GM23338 (cell line): ENCODE data around the gene CEP43. TPM values are rescaled to one million over a fixed set of nuclear protein-coding genes. Genes with fewer than 3 reads are reported as not detected.
A peak's percentile ranks its signal among the peaks of the same experiment; 100 is the strongest.

Source experiments
- ATAC-seq: fragments of 200-7000 bp; cut with Tn5 transposase; 3 replicates; pipeline ENCODE4 v1.9.1; 2020
- DNase-seq: peaks from one replicate; pipeline ENCODE4 v3.0.0-alpha.2; 2015; ENCODE audit warnings: low spot score
- H2AFZ ChIP-seq: fragments of 200-600 bp; sonication (generic); 2 replicates; pipeline ENCODE4 v1.8.0; 2016; ENCODE audit warnings: antibody characterized with exemption, mild to moderate bottlenecking, moderate library complexity
- H3F3A ChIP-seq: fragments of 200-600 bp; sonication (generic); replicated peaks from 2 replicates; pipeline ENCODE4 v1.8.0; 2017; ENCODE audit warnings: antibody characterized with exemption, mixed run types, low read depth
- H3K27ac ChIP-seq: fragments of 200-600 bp; sonication (generic); 2 replicates; pipeline ENCODE4 v1.6.1; 2016; ENCODE audit warnings: low read depth
- H3K27me3 ChIP-seq: fragments of 200-600 bp; sonication (generic); 2 replicates; pipeline ENCODE4 v1.8.0; 2016; ENCODE audit warnings: mild to moderate bottlenecking, mixed run types, moderate library complexity; ENCODE audit not compliant: insufficient read depth
- H3K36me3 ChIP-seq: fragments of 200-600 bp; sonication (generic); 2 replicates; pipeline ENCODE4 v1.8.0; 2016; ENCODE audit warnings: mild to moderate bottlenecking; ENCODE audit not compliant: insufficient read depth
- H3K4me1 ChIP-seq: fragments of 200-600 bp; sonication (generic); 2 replicates; pipeline ENCODE4 v1.8.0; 2016; ENCODE audit warnings: mild to moderate bottlenecking, moderate library complexity; ENCODE audit not compliant: insufficient read depth
- H3K4me2 ChIP-seq: fragments of 200-600 bp; sonication (generic); 2 replicates; pipeline ENCODE4 v1.7.1; 2017; ENCODE audit warnings: mixed run types
- H3K4me3 ChIP-seq: fragments of 200-600 bp; sonication (generic); 2 replicates; pipeline ENCODE4 v1.6.1; 2016; ENCODE audit warnings: mixed run types
- H3K79me2 ChIP-seq: fragments of 200-600 bp; sonication (generic); replicated peaks from 2 replicates; pipeline ENCODE4 v1.8.0; 2017; ENCODE audit warnings: mild to moderate bottlenecking; ENCODE audit not compliant: insufficient read depth
- H3K9me2 ChIP-seq: fragments of 200-600 bp; sonication (generic); 2 replicates; pipeline ENCODE4 v1.8.0; 2017; ENCODE audit not compliant: insufficient read depth
- H4K20me1 ChIP-seq: fragments of 200-600 bp; sonication (generic); replicated peaks from 2 replicates; pipeline ENCODE4 v1.8.0; 2017; ENCODE audit warnings: mild to moderate bottlenecking; ENCODE audit not compliant: insufficient read depth
- H3K27ac Mint-ChIP-seq: 2 replicates; pipeline ENCODE4 v1.8.0; 2020; ENCODE audit warnings: inconsistent platforms, mild to moderate bottlenecking, moderate library complexity, mixed read lengths
- H3K27me3 Mint-ChIP-seq: 3 replicates; pipeline ENCODE4 v1.8.0; 2022; ENCODE audit warnings: low read depth, mild to moderate bottlenecking, moderate library complexity, mixed read lengths, inconsistent platforms; ENCODE audit not compliant: insufficient read depth, poor library complexity
- H3K36me3 Mint-ChIP-seq: 3 replicates; pipeline ENCODE4 v1.8.0; 2021; ENCODE audit warnings: low read depth, mild to moderate bottlenecking, inconsistent platforms, moderate library complexity, mixed read lengths
- H3K4me1 Mint-ChIP-seq: 3 replicates; pipeline ENCODE4 v1.8.0; 2020; ENCODE audit warnings: mild to moderate bottlenecking, inconsistent platforms, mixed read lengths
- H3K4me3 Mint-ChIP-seq: 3 replicates; pipeline ENCODE4 v1.8.0; 2021; ENCODE audit warnings: moderate library complexity, mild to moderate bottlenecking, inconsistent platforms, mixed read lengths
- H3K9me3 Mint-ChIP-seq: 3 replicates; pipeline ENCODE4 v1.8.0; 2020; ENCODE audit warnings: moderate library complexity, mild to moderate bottlenecking, inconsistent platforms, mixed read lengths
- CREB1 ChIP-seq: fragments of 250-450 bp; sonication (Bioruptor Pico); IDR thresholded peaks from 2 replicates; pipeline ENCODE4 v1.5.0; 2020; ENCODE audit warnings: low read depth, mild to moderate bottlenecking, moderate library complexity
- EZH2 ChIP-seq: fragments of 200-600 bp; sonication (generic); IDR thresholded peaks from one replicate; pipeline ENCODE4 v1.8.0; 2017; ENCODE audit warnings: antibody characterized with exemption, mild to moderate bottlenecking, low read depth; ENCODE audit not compliant: unreplicated experiment
- EZH2phosphoT487 ChIP-seq: fragments of 200-600 bp; sonication (generic); IDR thresholded peaks from one replicate; pipeline ENCODE4 v1.8.1; 2018; ENCODE audit warnings: antibody characterized with exemption; ENCODE audit not compliant: unreplicated experiment
- NANOG ChIP-seq: IDR thresholded peaks from 2 replicates; pipeline ENCODE4 v1.6.1; 2016; ENCODE audit warnings: antibody characterized with exemption, borderline replicate concordance
- POLR2AphosphoS5 ChIP-seq: IDR thresholded peaks from 2 replicates; pipeline ENCODE4 v1.6.1; 2016; ENCODE audit warnings: antibody characterized with exemption, low read depth
- ZNF331 ChIP-seq: fragments of 250-450 bp; sonication (Bioruptor Pico); IDR thresholded peaks from 2 replicates; pipeline ENCODE4 v1.5.0; 2020; ENCODE audit warnings: low read depth, mild to moderate bottlenecking, moderate library complexity
- polyA plus RNA-seq: library from polyadenylated mRNA; unstranded; fragments of >200 nt; fragmentation: Nextera tagmentation; extraction: Ambion mirVana; gene quantifications from 2 replicates; pipeline ENCODE4 v1.2.1, GENCODE V29; 2016
- total RNA-seq: library from RNA; depleted of rRNA; stranded (reverse); fragments of >200 nt; shearing (Covaris generic); gene quantifications from 2 replicates; pipeline ENCODE4 v1.2.3, GENCODE V29; 2014
- TF ChIP-seq, protein P1 (sequence below): fragments of 250-450 bp; sonication (Bioruptor Pico); IDR thresholded peaks from 2 replicates; pipeline ENCODE4 v1.5.0; 2020; ENCODE audit warnings: mild to moderate bottlenecking, moderate library complexity
- TF ChIP-seq, protein P2 (sequence below), 2 experiments: fragments of 200-600 bp in 1 of 2; sonication (generic) in 1 of 2; conservative IDR thresholded peaks; 2 replicates each; pipeline versions ENCODE4 v1.5.1 to v1.6.1; 2016 to 2017; ENCODE audit warnings: antibody characterized with exemption in 2 of 2, low read depth in 2 of 2, mild to moderate bottlenecking in 2 of 2, moderate library complexity in 1 of 2
- TF ChIP-seq, protein P3 (sequence below): IDR thresholded peaks from 2 replicates; pipeline ENCODE4 v1.6.1; 2016; ENCODE audit warnings: antibody characterized with exemption

The CEP43 gene
- total and polyA plus RNA-seq, 2 experiments from 2014 or later, result 39.9 to 44.3 TPM

DNA sequence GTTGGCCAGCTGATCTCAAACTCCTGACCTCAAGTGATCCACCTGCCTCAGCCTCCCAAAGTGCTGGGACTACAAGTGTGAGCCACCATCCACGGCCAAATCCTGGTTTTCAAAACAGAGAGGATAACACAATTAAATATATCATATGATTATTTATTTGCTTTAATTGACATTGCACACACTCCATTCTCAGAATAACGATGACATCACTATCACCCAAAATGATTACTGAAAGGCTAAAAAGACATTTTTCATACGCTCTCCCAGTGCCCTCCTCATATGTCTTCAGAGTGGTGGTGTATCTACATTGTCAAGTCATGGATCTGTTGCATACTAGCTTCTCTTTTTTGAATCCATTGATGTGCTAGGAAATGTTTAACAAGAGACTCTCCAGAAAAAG, 18.5 kb upstream of the CEP43 start (continued):
- TF ChIP-seq, protein P1, sequence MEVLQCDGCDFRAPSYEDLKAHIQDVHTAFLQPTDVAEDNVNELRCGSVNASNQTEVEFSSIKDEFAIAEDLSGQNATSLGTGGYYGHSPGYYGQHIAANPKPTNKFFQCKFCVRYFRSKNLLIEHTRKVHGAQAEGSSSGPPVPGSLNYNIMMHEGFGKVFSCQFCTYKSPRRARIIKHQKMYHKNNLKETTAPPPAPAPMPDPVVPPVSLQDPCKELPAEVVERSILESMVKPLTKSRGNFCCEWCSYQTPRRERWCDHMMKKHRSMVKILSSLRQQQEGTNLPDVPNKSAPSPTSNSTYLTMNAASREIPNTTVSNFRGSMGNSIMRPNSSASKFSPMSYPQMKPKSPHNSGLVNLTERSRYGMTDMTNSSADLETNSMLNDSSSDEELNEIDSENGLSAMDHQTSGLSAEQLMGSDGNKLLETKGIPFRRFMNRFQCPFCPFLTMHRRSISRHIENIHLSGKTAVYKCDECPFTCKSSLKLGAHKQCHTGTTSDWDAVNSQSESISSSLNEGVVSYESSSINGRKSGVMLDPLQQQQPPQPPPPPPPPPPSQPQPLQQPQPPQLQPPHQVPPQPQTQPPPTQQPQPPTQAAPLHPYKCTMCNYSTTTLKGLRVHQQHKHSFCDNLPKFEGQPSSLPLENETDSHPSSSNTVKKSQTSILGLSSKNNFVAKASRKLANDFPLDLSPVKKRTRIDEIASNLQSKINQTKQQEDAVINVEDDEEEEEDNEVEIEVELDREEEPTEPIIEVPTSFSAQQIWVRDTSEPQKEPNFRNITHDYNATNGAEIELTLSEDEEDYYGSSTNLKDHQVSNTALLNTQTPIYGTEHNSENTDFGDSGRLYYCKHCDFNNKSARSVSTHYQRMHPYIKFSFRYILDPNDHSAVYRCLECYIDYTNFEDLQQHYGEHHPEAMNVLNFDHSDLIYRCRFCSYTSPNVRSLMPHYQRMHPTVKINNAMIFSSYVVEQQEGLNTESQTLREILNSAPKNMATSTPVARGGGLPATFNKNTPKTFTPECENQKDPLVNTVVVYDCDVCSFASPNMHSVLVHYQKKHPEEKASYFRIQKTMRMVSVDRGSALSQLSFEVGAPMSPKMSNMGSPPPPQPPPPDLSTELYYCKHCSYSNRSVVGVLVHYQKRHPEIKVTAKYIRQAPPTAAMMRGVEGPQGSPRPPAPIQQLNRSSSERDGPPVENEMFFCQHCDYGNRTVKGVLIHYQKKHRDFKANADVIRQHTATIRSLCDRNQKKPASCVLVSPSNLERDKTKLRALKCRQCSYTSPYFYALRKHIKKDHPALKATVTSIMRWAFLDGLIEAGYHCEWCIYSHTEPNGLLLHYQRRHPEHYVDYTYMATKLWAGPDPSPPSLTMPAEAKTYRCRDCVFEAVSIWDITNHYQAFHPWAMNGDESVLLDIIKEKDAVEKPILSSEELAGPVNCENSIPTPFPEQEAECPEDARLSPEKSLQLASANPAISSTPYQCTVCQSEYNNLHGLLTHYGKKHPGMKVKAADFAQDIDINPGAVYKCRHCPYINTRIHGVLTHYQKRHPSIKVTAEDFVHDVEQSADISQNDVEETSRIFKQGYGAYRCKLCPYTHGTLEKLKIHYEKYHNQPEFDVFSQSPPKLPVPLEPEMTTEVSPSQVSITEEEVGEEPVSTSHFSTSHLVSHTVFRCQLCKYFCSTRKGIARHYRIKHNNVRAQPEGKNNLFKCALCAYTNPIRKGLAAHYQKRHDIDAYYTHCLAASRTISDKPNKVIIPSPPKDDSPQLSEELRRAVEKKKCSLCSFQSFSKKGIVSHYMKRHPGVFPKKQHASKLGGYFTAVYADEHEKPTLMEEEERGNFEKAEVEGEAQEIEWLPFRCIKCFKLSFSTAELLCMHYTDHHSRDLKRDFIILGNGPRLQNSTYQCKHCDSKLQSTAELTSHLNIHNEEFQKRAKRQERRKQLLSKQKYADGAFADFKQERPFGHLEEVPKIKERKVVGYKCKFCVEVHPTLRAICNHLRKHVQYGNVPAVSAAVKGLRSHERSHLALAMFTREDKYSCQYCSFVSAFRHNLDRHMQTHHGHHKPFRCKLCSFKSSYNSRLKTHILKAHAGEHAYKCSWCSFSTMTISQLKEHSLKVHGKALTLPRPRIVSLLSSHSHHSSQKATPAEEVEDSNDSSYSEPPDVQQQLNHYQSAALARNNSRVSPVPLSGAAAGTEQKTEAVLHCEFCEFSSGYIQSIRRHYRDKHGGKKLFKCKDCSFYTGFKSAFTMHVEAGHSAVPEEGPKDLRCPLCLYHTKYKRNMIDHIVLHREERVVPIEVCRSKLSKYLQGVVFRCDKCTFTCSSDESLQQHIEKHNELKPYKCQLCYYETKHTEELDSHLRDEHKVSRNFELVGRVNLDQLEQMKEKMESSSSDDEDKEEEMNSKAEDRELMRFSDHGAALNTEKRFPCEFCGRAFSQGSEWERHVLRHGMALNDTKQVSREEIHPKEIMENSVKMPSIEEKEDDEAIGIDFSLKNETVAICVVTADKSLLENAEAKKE, result no peak
- TF ChIP-seq ZNF331 (CRISPR knock-in tag) (no peak), EZH2 (no peak), CREB1 (CRISPR knock-in tag) (no peak), EZH2phosphoT487 (no peak), POLR2AphosphoS5 (no peak)

DNA sequence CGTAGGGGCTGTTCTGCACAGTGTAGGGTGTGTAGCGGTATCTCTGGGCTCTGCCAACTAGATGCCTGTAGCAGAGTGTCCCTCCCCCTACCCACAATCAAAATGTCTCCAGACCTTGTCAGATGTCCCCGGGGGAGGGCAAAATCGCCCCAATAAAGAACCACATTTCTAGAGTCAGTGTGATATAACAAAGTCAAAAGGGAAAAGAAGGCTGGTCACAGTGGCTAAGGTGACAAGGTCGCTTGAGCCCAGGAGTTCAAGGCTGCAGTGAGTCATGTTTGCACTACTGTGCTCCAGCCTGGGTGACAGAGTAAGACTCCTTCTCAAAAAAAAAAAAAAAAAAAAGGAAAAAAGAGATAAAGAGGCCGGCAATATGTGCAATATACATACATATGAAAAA, 11.7 kb upstream of the CEP43 start:
- 0 out of 2 replicates have a peak, but pooled peaks cover 8% of the 10 kb centered on the region for H3K9me2 ChIP-seq
- Mint-ChIP-seq H3K4me3 (no peak overlapping the region), H3K36me3 (peaks cover 46% of the 10 kb centered on the region), H3K27me3 (peaks cover 2% of the 10 kb centered on the region), H3K4me1 (peaks cover 30% of the 10 kb centered on the region), H3K9me3 (peaks cover 8% of the 10 kb centered on the region), H3K27ac (peak overlapping the region; percentile 50; the same call in 1 of the 2 replicates)
- no peak overlapping the region for H2AFZ ChIP-seq
- TF ChIP-seq, protein P2, sequence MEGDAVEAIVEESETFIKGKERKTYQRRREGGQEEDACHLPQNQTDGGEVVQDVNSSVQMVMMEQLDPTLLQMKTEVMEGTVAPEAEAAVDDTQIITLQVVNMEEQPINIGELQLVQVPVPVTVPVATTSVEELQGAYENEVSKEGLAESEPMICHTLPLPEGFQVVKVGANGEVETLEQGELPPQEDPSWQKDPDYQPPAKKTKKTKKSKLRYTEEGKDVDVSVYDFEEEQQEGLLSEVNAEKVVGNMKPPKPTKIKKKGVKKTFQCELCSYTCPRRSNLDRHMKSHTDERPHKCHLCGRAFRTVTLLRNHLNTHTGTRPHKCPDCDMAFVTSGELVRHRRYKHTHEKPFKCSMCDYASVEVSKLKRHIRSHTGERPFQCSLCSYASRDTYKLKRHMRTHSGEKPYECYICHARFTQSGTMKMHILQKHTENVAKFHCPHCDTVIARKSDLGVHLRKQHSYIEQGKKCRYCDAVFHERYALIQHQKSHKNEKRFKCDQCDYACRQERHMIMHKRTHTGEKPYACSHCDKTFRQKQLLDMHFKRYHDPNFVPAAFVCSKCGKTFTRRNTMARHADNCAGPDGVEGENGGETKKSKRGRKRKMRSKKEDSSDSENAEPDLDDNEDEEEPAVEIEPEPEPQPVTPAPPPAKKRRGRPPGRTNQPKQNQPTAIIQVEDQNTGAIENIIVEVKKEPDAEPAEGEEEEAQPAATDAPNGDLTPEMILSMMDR (conservative IDR thresholded peaks at IDR 0.05; ENCODE audit: low read depth in 2 of 2), result no peak
- no peak for TF ChIP-seq ZNF331 (CRISPR knock-in tag)
- TF ChIP-seq EZH2, result no peak
- TF ChIP-seq NANOG, result no peak
- TF ChIP-seq, protein P3, sequence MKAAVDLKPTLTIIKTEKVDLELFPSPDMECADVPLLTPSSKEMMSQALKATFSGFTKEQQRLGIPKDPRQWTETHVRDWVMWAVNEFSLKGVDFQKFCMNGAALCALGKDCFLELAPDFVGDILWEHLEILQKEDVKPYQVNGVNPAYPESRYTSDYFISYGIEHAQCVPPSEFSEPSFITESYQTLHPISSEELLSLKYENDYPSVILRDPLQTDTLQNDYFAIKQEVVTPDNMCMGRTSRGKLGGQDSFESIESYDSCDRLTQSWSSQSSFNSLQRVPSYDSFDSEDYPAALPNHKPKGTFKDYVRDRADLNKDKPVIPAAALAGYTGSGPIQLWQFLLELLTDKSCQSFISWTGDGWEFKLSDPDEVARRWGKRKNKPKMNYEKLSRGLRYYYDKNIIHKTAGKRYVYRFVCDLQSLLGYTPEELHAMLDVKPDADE, result no peak
- H3K27ac ChIP-seq, result no peak overlapping the region
- H3K27me3 ChIP-seq, result no peaks in the 10 kb centered on the region
- peaks cover 26% of the 10 kb centered on the region for H3K4me1 ChIP-seq
- H4K20me1 ChIP-seq, result peaks cover 3% of the 10 kb centered on the region
- H3F3A ChIP-seq, result no peaks in the 10 kb centered on the region
- H3K79me2 ChIP-seq, result peaks cover 48% of the 10 kb centered on the region
- no peak overlapping the region for H3K4me3 ChIP-seq
- ATAC-seq (no peak), DNase-seq (no peak)
- no peak overlapping the region for H3K4me2 ChIP-seq
- no peaks in the 10 kb centered on the region for H3K36me3 ChIP-seq
